GM12878 (cell line): Measurements from ENCODE around the gene NUP210L. TPM values are rescaled to one million over a fixed set of nuclear protein-coding genes. Genes with fewer than 3 reads are reported as not detected.

Experiments
- ATAC-seq: fragments of 200-7000 bp; cut with Tn5 transposase; 3 replicates; pipeline ENCODE4 v1.9.1; 2020; ENCODE audit warnings: mild to moderate bottlenecking, moderate library complexity
- BruUV-seq: library from RNA; stranded (reverse); fragments of 400-500 nt; replicated peaks from 2 replicates; lab custom pipeline; 2021; lab: Mats Ljungman, UMichigan
- CTCF ChIA-PET: fragments of 300-600 bp; sonication (Branson Sonifier 250); formaldehyde crosslinking; extraction: SDS; loops from one replicate; lab custom pipeline; 2021; ENCODE audit warnings: inconsistent platforms; lab: Yijun Ruan, JAX
- POLR2A ChIA-PET: fragments of 350-600 bp; formaldehyde crosslinking; extraction: SDS; loops from one replicate; lab custom pipeline; 2021; ENCODE audit warnings: inconsistent platforms; lab: Charles Lee
- RAD21 ChIA-PET: fragments of 300-600 bp; sonication (Branson Sonifier 250); formaldehyde crosslinking; loops from one replicate; lab custom pipeline; 2023; ENCODE audit warnings: antibody characterized with exemption; ENCODE audit not compliant: unreplicated experiment; lab: Charles Lee
- SMC1A ChIA-PET: fragments of 300-600 bp; sonication (Branson Sonifier 250); formaldehyde crosslinking; loops from one replicate; lab custom pipeline; 2023; ENCODE audit not compliant: unreplicated experiment, uncharacterized antibody; lab: Charles Lee
- DNase-seq: peaks from one replicate; pipeline ENCODE4 v3.0.0-alpha.2; 2011; ENCODE audit warnings: low read depth, low spot score
- FAIRE-seq: peaks from 3 replicates; lab custom pipeline; 2011; peaks lifted over from hg19 to GRCh38; lab: Jason Lieb, UNC
- H2AFZ ChIP-seq: 2 replicates; pipeline ENCODE4 v1.6.0; 2011; ENCODE audit warnings: low read depth, low read length, control low read depth; ENCODE audit not compliant: control insufficient read depth
- H3K27ac ChIP-seq: 2 replicates; pipeline ENCODE4 v1.5.1; 2011; ENCODE audit warnings: control low read depth; ENCODE audit not compliant: control insufficient read depth, insufficient read depth
- H3K27me3 ChIP-seq, 2 experiments: replicated peaks in 1 of 2; 2 replicates each; pipeline versions ENCODE4 v1.6.0 to v1.6.1; 2011; ENCODE audit warnings: low read length in 1 of 2; ENCODE audit not compliant: control insufficient read depth in 2 of 2, insufficient read depth in 2 of 2
- H3K36me3 ChIP-seq, 2 experiments: 2 replicates each; pipeline ENCODE4 v1.5.1; 2011; ENCODE audit warnings: low read length in 1 of 2; ENCODE audit not compliant: control insufficient read depth in 2 of 2, insufficient read depth in 2 of 2
- H3K4me1 ChIP-seq: 2 replicates; pipeline ENCODE4 v1.6.1; 2011; ENCODE audit warnings: mild to moderate bottlenecking, low read length, moderate library complexity, mixed read lengths; ENCODE audit not compliant: control insufficient read depth, insufficient read depth
- H3K4me2 ChIP-seq: 2 replicates; pipeline ENCODE4 v1.6.0; 2011; ENCODE audit warnings: control low read depth; ENCODE audit not compliant: control insufficient read depth, insufficient read depth
- H3K4me3 ChIP-seq: fragments of 200-600 bp; sonication (generic); 2 replicates; pipeline ENCODE4 v1.5.1; 2016
- H3K79me2 ChIP-seq: 2 replicates; pipeline ENCODE4 v1.6.0; 2011; ENCODE audit warnings: low read length; ENCODE audit not compliant: control insufficient read depth, insufficient read depth
- H3K9ac ChIP-seq: 2 replicates; pipeline ENCODE4 v1.8.0; 2011; ENCODE audit warnings: low read length, control low read depth, mixed read lengths; ENCODE audit not compliant: control insufficient read depth, insufficient read depth
- H3K9me3 ChIP-seq: replicated peaks from 3 replicates; pipeline ENCODE4 v1.5.1; 2011; ENCODE audit warnings: mild to moderate bottlenecking, low read length; ENCODE audit not compliant: control insufficient read depth, insufficient read depth
- H4K20me1 ChIP-seq: 2 replicates; pipeline ENCODE4 v1.6.0; 2011; ENCODE audit not compliant: control insufficient read depth, insufficient read depth
- BACH1 ChIP-seq: fragments of 450-650 bp; IDR thresholded peaks from 2 replicates; pipeline ENCODE4 v1.6.1; 2017; ENCODE audit warnings: mild to moderate bottlenecking, borderline replicate concordance
- CEBPB ChIP-seq, 2 experiments: fragments of 150-350 bp in 1 of 2; IDR thresholded peaks; 2 replicates each; pipeline ENCODE4 v1.6.1; 2012 to 2014; ENCODE audit warnings: low read depth in 2 of 2, low read length in 2 of 2, borderline replicate concordance in 1 of 2, inconsistent platforms in 1 of 2
- CTCF ChIP-seq, 3 experiments: IDR thresholded peaks in 2 of 3; conservative IDR thresholded peaks in 1 of 3; 2 replicates each; pipeline ENCODE4 v1.5.1; 2011; ENCODE audit warnings: low read depth in 3 of 3, low read length in 3 of 3, mild to moderate bottlenecking in 3 of 3, control low read depth in 2 of 3, moderate library complexity in 2 of 3, inconsistent platforms in 1 of 3, mixed read lengths in 1 of 3; ENCODE audit not compliant: control insufficient read depth in 2 of 3, insufficient read depth in 1 of 3; ENCODE audit errors: extremely low read depth in 1 of 3
- EZH2 ChIP-seq: IDR thresholded peaks from 2 replicates; pipeline ENCODE4 v1.6.1; 2012; ENCODE audit warnings: low read depth, mild to moderate bottlenecking, control low read depth, inconsistent platforms, low read length, borderline replicate concordance; ENCODE audit not compliant: control insufficient read depth
- MEF2B ChIP-seq: fragments of 450-650 bp; IDR thresholded peaks from 2 replicates; pipeline ENCODE4 v1.6.1; 2018; ENCODE audit warnings: mild to moderate bottlenecking, moderate library complexity; ENCODE audit not compliant: partially characterized antibody, poor library complexity, severe bottlenecking
- MYB ChIP-seq: fragments of 150-350 bp; IDR thresholded peaks from 2 replicates; pipeline ENCODE4 v1.6.1; 2014; ENCODE audit warnings: mild to moderate bottlenecking, low read depth, low read length, borderline replicate concordance
- RBBP5 ChIP-seq: fragments of 200-600 bp; sonication (generic); conservative IDR thresholded peaks from 2 replicates; pipeline ENCODE4 v1.6.1; 2016
- TCF12 ChIP-seq: IDR thresholded peaks from 2 replicates; pipeline ENCODE4 v1.6.1; 2011; ENCODE audit warnings: low read depth, mild to moderate bottlenecking, low read length
- TCF3 ChIP-seq: IDR thresholded peaks from 2 replicates; pipeline ENCODE4 v1.6.1; 2012; ENCODE audit warnings: low read depth, mild to moderate bottlenecking, low read length, borderline replicate concordance; ENCODE audit not compliant: insufficient read depth
- YBX1 ChIP-seq: fragments of 450-650 bp; IDR thresholded peaks from 2 replicates; pipeline ENCODE4 v1.6.1; 2016; ENCODE audit warnings: antibody characterized with exemption
- ZSCAN29 ChIP-seq: fragments of 450-650 bp; IDR thresholded peaks from 2 replicates; pipeline ENCODE4 v1.6.1; 2017; ENCODE audit warnings: mild to moderate bottlenecking, moderate library complexity
- WGBS: methylation state at CpG from one replicate; pipeline ENCODE4 v1.1.6; 2016; ENCODE audit warnings: low lambda C conversion rate; ENCODE audit not compliant: insufficient replicate concordance, insufficient coverage; ENCODE audit errors: missing lambda C conversion rate; 5-methylcytosine and 5-hydroxymethylcytosine counted together
- in situ Hi-C: fragments of 300-500 bp; cut with MboI; formaldehyde crosslinking; loops from 9 replicates; pipeline ENCODE4 v1.14.3; 2018; ENCODE audit warnings: mixed read lengths
- intact Hi-C: fragments of 100-400 bp; cut with micrococcal nuclease; formaldehyde crosslinking; loops from one replicate; pipeline ENCODE4 v1.14.2; 2022; ENCODE audit not compliant: unreplicated experiment
- polyA plus RNA-seq, 11 experiments: library from polyadenylated mRNA; depleted of rRNA in 4 of 11; unstranded in 6 of 11; stranded (reverse) in 5 of 11; fragments of >200 nt; fragmentation: Nextera tagmentation in 4 of 11; fragmentation: Illumina TruSeq in 1 of 11; extraction: Ambion mirVana in 4 of 11; extraction: Trizol in 1 of 11; gene quantifications; 1 replicate in 1 of 11; 2 replicates in 10 of 11; pipeline versions ENCODE4 v1.2.1 to v1.2.3, GENCODE V29; 2011 to 2016; ENCODE audit warnings: inconsistent platforms in 2 of 11, missing spikeins in 2 of 11, low read depth in 1 of 11
- total RNA-seq, 4 experiments: library from RNA; depleted of rRNA in 3 of 4; stranded (reverse); fragments of >200 nt in 3 of 4; fragmentation: Illumina TruSeq in 1 of 4; extraction: Trizol in 1 of 4; gene quantifications; 2 replicates each; pipeline versions ENCODE4 v1.2.1 to v1.2.3, GENCODE V29; 2013 to 2021
- TF ChIP-seq, protein P1 (sequence below): fragments of 450-650 bp; IDR thresholded peaks from 2 replicates; pipeline ENCODE4 v1.6.1; 2017; ENCODE audit warnings: mild to moderate bottlenecking, low read depth, inconsistent platforms; ENCODE audit not compliant: poor library complexity, severe bottlenecking
- TF ChIP-seq, protein P2 (sequence below): fragments of 450-650 bp; IDR thresholded peaks from 2 replicates; pipeline ENCODE4 v1.6.1; 2017; ENCODE audit warnings: mild to moderate bottlenecking, moderate library complexity

The NUP210L gene
- total and polyA plus RNA-seq, 10 of the 15 experiments (the other 5 are each of a cell fraction or from before 2014, with no cell fraction given) = 0.04 to 0.08 (median 0.07) TPM; not detected in 7

DNA sequence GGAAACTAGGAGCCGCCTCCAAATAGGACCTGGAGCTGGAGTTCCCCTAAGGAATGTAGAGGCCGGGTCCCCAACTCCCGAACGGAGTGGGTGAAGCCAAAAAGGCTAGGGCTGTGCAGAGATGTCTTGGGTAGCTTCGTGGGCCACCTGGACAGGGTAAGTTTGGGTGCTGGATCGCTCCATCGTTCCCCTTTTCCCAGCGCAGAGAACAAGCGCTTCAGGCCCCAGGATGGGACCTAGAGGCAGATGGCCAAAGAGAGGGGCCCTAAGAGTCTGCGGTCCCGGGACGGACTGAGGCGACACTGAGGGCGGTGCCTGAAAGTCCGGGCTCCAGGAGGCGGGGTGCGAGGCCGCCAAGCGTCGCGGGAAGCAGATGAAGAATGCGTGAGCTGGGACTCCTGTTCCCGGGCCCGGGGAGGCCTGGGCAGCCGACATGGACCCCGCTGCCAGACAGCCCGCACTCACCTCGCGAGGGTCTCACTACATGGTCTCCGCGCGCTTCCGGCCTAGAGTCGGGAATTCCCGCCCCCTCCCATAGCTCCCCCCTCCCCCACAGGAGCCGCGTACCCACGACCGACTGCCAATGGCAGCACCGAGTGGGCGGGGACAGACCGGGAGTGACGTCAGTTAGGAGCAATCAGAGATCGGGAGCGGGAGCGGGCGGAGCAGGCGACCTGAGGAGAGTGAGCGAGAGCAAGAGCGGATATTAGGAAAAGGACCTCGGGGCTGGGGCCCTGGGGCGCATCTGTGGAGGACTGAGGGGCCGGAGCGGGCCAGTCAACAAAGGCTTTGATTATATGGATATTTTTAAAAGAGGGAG lies 191.6 kb downstream of the NUP210L start, which contains the start of gene SLC39A1:
Gene SLC39A1, minus strand, starts transcription at position 508 of the 820 bp plus-strand sequence. CDS start 822 bp downstream, outside the sequence.
- H3K36me3 ChIP-seq = peaks cover 9 to 15% of the 10 kb centered on the region in 2 experiments
- peak within 1 kb of the TSS; percentile 75 for H2AFZ ChIP-seq
- H3K27me3 ChIP-seq = no peaks in the 10 kb centered on the region
- peak within 1 kb of the TSS; percentile 98 for H3K9ac ChIP-seq
- peak; percentile 65 for ATAC-seq
- RAD21 ChIA-PET = interaction anchor here (0.6 to 6.4 kb wide), 10 partner anchors 12 to 166 kb away, joined by 3 to 42 read pairs (median 8); partner anchors contain the start of genes DENND4B, GATAD2B, JTB and RAB13
- in situ Hi-C loops (no loop called here), intact Hi-C loops (no loop called here)
- peaks cover 13% of the 10 kb centered on the region for H3K4me1 ChIP-seq
- peak within 1 kb of the TSS; percentile 93 for H3K27ac ChIP-seq
- BruUV-seq = TSS peak; percentile 57
- peak; percentile 84 for FAIRE-seq
- peak within 1 kb of the TSS; percentile 88 for H3K4me3 ChIP-seq
- peak; percentile 91 for DNase-seq
- WGBS = under 1% methylated on average over 54 of the region's 54 CpGs
- CTCF ChIA-PET = interaction anchor here (0.5 to 7.1 kb wide), 16 partner anchors 9 to 308 kb away, joined by 3 to 64 read pairs (median 3); partner anchors contain the start of genes DENND4B, GATAD2B, JTB and RAB13
- POLR2A ChIA-PET = interaction anchor here (0.5 to 10.0 kb wide), 21 partner anchors 9 to 392 kb away, joined by 3 to 132 read pairs (median 4); partner anchors contain the start of genes DENND4B, GATAD2B, INTS3 and JTB
- peak within 1 kb of the TSS; percentile 98 for H3K4me2 ChIP-seq
- H3K9me3 ChIP-seq = no peaks in the 10 kb centered on the region
- H3K79me2 ChIP-seq = peaks cover 56% of the 10 kb centered on the region
- H4K20me1 ChIP-seq = no peaks in the 10 kb centered on the region; the same call in 1 of the 2 replicates
- SMC1A ChIA-PET = interaction anchor here (1.1 to 7.7 kb wide), 9 partner anchors 9 to 167 kb away, joined by 3 to 82 read pairs (median 5); partner anchors contain the start of genes DENND4B, GATAD2B, JTB and RAB13
- TF ChIP-seq YBX1 (no peak), EZH2 (no peak), MEF2B (no peak), TCF12 (no peak), ZSCAN29 (no peak), BACH1 (no peak; the same call in 1 of the 2 replicates), TCF3 (no peak), MYB (no peak), RBBP5 (no peak), CEBPB (IDR thresholded peaks at IDR 0.05; ENCODE audit: borderline replicate concordance in 1 of 2, low read depth in 2 of 2, low read length in 2 of 2) (no peak), CTCF (IDR thresholded peaks at IDR 0.05 in 2 of 3, conservative IDR thresholded peaks at IDR 0.05 in 1 of 3; ENCODE audit: control insufficient read depth in 2 of 3, extremely low read depth in 1 of 3, insufficient read depth in 1 of 3, low read depth in 3 of 3, low read length in 3 of 3) (no peak)
- TF ChIP-seq, protein P1, sequence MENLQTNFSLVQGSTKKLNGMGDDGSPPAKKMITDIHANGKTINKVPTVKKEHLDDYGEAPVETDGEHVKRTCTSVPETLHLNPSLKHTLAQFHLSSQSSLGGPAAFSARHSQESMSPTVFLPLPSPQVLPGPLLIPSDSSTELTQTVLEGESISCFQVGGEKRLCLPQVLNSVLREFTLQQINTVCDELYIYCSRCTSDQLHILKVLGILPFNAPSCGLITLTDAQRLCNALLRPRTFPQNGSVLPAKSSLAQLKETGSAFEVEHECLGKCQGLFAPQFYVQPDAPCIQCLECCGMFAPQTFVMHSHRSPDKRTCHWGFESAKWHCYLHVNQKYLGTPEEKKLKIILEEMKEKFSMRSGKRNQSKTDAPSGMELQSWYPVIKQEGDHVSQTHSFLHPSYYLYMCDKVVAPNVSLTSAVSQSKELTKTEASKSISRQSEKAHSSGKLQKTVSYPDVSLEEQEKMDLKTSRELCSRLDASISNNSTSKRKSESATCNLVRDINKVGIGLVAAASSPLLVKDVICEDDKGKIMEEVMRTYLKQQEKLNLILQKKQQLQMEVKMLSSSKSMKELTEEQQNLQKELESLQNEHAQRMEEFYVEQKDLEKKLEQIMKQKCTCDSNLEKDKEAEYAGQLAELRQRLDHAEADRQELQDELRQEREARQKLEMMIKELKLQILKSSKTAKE = no peak
- TF ChIP-seq, protein P2, sequence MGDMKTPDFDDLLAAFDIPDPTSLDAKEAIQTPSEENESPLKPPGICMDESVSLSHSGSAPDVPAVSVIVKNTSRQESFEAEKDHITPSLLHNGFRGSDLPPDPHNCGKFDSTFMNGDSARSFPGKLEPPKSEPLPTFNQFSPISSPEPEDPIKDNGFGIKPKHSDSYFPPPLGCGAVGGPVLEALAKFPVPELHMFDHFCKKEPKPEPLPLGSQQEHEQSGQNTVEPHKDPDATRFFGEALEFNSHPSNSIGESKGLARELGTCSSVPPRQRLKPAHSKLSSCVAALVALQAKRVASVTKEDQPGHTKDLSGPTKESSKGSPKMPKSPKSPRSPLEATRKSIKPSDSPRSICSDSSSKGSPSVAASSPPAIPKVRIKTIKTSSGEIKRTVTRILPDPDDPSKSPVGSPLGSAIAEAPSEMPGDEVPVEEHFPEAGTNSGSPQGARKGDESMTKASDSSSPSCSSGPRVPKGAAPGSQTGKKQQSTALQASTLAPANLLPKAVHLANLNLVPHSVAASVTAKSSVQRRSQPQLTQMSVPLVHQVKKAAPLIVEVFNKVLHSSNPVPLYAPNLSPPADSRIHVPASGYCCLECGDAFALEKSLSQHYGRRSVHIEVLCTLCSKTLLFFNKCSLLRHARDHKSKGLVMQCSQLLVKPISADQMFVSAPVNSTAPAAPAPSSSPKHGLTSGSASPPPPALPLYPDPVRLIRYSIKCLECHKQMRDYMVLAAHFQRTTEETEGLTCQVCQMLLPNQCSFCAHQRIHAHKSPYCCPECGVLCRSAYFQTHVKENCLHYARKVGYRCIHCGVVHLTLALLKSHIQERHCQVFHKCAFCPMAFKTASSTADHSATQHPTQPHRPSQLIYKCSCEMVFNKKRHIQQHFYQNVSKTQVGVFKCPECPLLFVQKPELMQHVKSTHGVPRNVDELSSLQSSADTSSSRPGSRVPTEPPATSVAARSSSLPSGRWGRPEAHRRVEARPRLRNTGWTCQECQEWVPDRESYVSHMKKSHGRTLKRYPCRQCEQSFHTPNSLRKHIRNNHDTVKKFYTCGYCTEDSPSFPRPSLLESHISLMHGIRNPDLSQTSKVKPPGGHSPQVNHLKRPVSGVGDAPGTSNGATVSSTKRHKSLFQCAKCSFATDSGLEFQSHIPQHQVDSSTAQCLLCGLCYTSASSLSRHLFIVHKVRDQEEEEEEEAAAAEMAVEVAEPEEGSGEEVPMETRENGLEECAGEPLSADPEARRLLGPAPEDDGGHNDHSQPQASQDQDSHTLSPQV = no peak; the same call in 1 of the 2 replicates
